HG03521 (cell line): ENCODE results near the gene LRCH1.
A peak's percentile ranks its signal among the peaks of the same experiment; 100 is the strongest.

Source experiments
- ATAC-seq: cut with Tn5 transposase; IDR thresholded peaks from one replicate; pipeline ENCODE4 v1.9.1; 2021; ENCODE audit warnings: mild to moderate bottlenecking, moderate library complexity; ENCODE audit not compliant: unreplicated experiment

LRCH1 gene

GRCh38 chr13:46783504-46783903 is 230.5 kb downstream of the LRCH1 start:
- ATAC-seq, result no peak

- no peak for ATAC-seq
These were observed 242.4 kb downstream of the LRCH1 start for GRCh38 chr13:46795321-46795720.

GRCh38 chr13:46796129-46796514 is 243.2 kb downstream of the LRCH1 start:
- no peak for ATAC-seq

- ATAC-seq, result peak; percentile 86
These were observed 243.8 kb downstream of the LRCH1 start, which contains the start of gene ESD for GRCh38 chr13:46796515-46797474. TSS of gene ESD (minus strand) at chr13:46797161. CDS start at chr13:46791413, 5,748 bp downstream.

- ATAC-seq, result no peak
These were observed 244.7 kb downstream of the LRCH1 start for GRCh38 chr13:46797501-46798237.

- no peak for ATAC-seq
These were observed 246.2 kb downstream of the LRCH1 start for GRCh38 chr13:46799139-46799538.

GRCh38 chr13:46801858-46802257 is 248.9 kb downstream of the LRCH1 start:
- no peak for ATAC-seq
